ENCODE data around the gene GDF15.

The GDF15 gene

GRCh38 chr19:18438331-18439024 lies 52.5 kb downstream of the GDF15 start (continued):
- TF ChIP-seq ZNF518A (tag by site-specific recombination; conservative IDR thresholded peaks at IDR 0.05; ENCODE audit: low read depth) (no peak), TRIM28 (IDR thresholded peaks at IDR 0.05; ENCODE audit: borderline replicate concordance, low read length) (peak; percentile 44; the same call in 1 of the 2 replicates), ZNF76 (tag by site-specific recombination; IDR thresholded peaks at IDR 0.05; ENCODE audit: borderline replicate concordance, low read depth) (peak; percentile 52; the same call in 1 of the 2 replicates), PRDM6 (tag by site-specific recombination; IDR thresholded peaks at IDR 0.05) (peak; percentile 28; the same call in 1 of the 2 replicates), OSR2 (tag by site-specific recombination; IDR thresholded peaks at IDR 0.05) (peak; percentile 91), ZNF433 (tag by site-specific recombination; IDR thresholded peaks at IDR 0.05; ENCODE audit: low read depth) (no peak), KLF1 (tag by site-specific recombination; IDR thresholded peaks at IDR 0.05) (peak; percentile 82), ZNF292 (tag by site-specific recombination; IDR thresholded peaks at IDR 0.05; ENCODE audit: borderline replicate concordance, low read depth) (no peak), ZNF10 (tag by site-specific recombination; IDR thresholded peaks at IDR 0.05) (peak; percentile 86), ZNF571 (tag by site-specific recombination; IDR thresholded peaks at IDR 0.05) (no peak), ZNF843 (tag by site-specific recombination; IDR thresholded peaks at IDR 0.05) (peak; percentile 81; the same call in 1 of the 2 replicates), REST (tag by site-specific recombination; IDR thresholded peaks at IDR 0.05) (peak; percentile 47; the same call in 1 of the 2 replicates), WT1 (tag by site-specific recombination; IDR thresholded peaks at IDR 0.05) (peak; percentile 97), IKZF3 (tag by site-specific recombination; IDR thresholded peaks at IDR 0.05) (peak; percentile 97), ZFP37 (tag by site-specific recombination; IDR thresholded peaks at IDR 0.05) (0 out of 2 replicates have a peak, but pooled peaks have one; percentile 7), GLIS2 (tag by site-specific recombination; IDR thresholded peaks at IDR 0.05) (peak; percentile 97), FEZF1 (tag by site-specific recombination; IDR thresholded peaks at IDR 0.05) (peak; percentile 69; the same call in 1 of the 2 replicates), ZBTB6 (tag by site-specific recombination; IDR thresholded peaks at IDR 0.05) (0 out of 2 replicates have a peak, but pooled peaks have one; percentile 12), ZNF600 (tag by site-specific recombination; IDR thresholded peaks at IDR 0.05) (peak; percentile 97), ZNF48 (tag by site-specific recombination; IDR thresholded peaks at IDR 0.05) (no peak), ZBTB21 (tag by site-specific recombination; IDR thresholded peaks at IDR 0.05) (peak; percentile 6; the same call in 1 of the 2 replicates), ZSCAN30 (tag by site-specific recombination; IDR thresholded peaks at IDR 0.05) (peak; percentile 73), PRDM1 (tag by site-specific recombination; IDR thresholded peaks at IDR 0.05) (peak; percentile 93), ZNF596 (tag by site-specific recombination; IDR thresholded peaks at IDR 0.05) (peak; percentile 40), EGR2 (tag by site-specific recombination; IDR thresholded peaks at IDR 0.05; ENCODE audit: low read depth) (peak; percentile 95), ZNF510 (tag by site-specific recombination; IDR thresholded peaks at IDR 0.05; ENCODE audit: insufficient replicate concordance) (no peak), HOXC10 (CRISPR knock-in tag; IDR thresholded peaks at IDR 0.05) (no peak), ZNF133 (tag by site-specific recombination; IDR thresholded peaks at IDR 0.05) (no peak), YY1 (tag by site-specific recombination; IDR thresholded peaks at IDR 0.05) (no peak; the same call in 1 of the 2 replicates), ZNF530 (tag by site-specific recombination; IDR thresholded peaks at IDR 0.05; ENCODE audit: low read depth) (no peak)
